Putamen (tissue), 1 donor: ENCODE measurements around the gene CMYA5.
A peak's percentile ranks its signal among the peaks of the same experiment; 100 is the strongest.
"Not testable (repeated sequence)": the region's sequence is repeated elsewhere in the genome, so short reads cannot be mapped to it uniquely, and the experiment has no call there.

ENCODE experiments used
- DNase-seq: peaks from one replicate; pipeline ENCODE4 v3.0.0-alpha.2; 2016; ENCODE audit warnings: low spot score

CMYA5 gene

GRCh38 chr5:79689541-79690466, at the start of gene CMYA5:
Gene CMYA5, plus strand, starts transcription at chr5:79689836. Its CDS starts 72 bp downstream, at chr5:79689908.
- peak; percentile 62 for DNase-seq

GRCh38 chr5:79640571-79641055, 49.0 kb upstream of the CMYA5 start:
- no peak for DNase-seq

DNA sequence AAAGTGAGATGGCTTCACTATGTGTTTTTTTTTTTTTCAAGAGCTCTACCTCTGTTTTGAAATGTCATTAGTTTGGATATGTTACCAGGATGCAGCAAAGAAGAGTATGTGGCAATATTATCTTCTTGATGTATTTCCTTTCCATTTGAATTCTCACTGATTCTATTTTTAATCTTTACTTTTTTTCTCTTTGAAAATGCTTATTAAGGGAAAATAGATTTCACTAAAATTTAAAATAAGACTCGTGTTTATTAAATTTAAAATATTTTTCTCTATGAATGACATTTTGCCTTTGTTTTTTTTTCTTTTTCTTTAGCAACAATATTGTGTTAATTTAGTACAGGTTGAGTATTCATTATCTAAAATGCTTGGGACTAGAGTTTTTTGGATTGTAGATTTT, 48.2 kb upstream of the CMYA5 start:
- DNase-seq, result no peak

DNA sequence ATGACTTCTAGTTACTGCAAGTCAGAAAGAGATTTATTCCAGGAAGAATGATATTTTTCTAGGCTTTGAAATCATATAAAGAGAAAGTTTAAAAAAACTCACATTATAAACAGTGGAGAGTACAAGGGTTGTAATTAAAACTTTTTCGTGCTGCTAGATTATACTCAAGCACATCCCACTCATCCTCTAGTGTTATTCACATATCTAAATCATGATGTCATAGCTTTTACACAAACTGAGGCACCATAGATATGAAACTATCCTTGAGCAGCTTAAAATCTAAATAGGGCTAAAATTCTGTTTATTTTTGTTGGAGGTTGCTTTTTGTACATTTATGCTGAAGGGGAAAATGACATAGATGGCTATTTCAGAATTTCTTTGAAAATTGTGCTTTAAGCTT, 47.4 kb upstream of the CMYA5 start:
- DNase-seq, result no peak

DNA sequence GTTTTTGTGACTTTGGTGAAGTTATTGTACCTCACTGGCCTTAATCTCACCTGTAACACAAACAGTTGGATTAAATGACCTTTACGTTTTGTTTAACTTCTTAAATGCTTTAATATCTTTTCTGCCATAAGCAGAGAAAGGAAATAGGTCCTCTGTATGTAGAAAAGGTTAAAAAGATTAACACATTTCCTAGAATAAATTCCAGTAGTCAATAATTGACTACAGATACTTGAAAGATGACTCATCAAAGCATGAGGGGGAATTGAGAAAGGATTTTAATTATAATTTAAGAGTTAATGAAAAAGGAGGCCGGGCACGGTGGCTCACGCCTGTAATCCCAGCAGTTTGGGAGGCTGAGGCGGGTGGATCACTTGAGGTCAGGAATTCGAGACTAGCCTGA, 35.8 kb upstream of the CMYA5 start:
- no peak for DNase-seq

DNA sequence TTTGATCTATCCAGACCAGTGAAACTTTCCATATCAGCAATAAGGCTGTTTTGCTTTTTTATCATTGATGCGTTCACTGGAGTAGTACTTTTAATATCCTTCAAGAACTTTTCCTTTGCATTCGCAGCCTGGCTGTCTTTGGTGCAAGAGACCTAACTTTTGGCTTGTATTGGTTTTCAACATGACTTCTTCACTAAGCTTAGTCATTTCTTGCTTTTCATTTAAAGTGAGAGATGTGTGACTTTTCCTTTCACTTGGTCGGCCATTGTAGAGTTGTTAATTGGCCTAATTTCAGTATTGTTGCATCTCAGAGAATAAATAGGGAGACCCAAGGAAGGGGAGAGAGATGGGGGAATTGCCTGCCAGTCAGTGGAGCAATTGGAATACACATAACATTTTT, 26.4 kb upstream of the CMYA5 start:
- DNase-seq, result no peak

GRCh38 chr5:79666758-79667157, 22.9 kb upstream of the CMYA5 start:
- DNase-seq, result no peak

- DNase-seq, result no peak
These were observed 17.2 kb upstream of the CMYA5 start for GRCh38 chr5:79672392-79672791.

GRCh38 chr5:79676354-79676753, 13.3 kb upstream of the CMYA5 start:
- not testable (repeated sequence) for DNase-seq

DNA sequence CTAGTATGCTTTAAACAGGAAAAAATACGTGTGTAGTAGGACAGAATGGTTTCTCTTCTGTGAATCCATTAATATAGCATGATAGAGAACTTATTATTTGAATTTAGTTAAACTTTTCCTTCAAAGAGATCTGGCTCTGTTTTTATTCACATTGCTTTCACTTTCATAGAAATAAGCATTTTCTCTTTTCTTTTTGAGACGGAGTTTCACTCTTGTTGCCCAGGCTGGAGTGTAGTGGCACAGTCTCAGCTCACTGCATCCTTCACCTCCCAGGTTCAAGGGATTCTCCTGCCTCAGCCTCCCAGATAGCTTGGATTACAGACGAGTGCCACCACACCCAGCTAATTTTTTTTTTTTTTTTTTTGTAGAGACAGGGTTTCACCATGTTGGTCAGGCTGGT, 7.5 kb upstream of the CMYA5 start:
- not testable (repeated sequence) for DNase-seq

GRCh38 chr5:79684782-79685181, 4.9 kb upstream of the CMYA5 start:
- DNase-seq, result no peak

DNA sequence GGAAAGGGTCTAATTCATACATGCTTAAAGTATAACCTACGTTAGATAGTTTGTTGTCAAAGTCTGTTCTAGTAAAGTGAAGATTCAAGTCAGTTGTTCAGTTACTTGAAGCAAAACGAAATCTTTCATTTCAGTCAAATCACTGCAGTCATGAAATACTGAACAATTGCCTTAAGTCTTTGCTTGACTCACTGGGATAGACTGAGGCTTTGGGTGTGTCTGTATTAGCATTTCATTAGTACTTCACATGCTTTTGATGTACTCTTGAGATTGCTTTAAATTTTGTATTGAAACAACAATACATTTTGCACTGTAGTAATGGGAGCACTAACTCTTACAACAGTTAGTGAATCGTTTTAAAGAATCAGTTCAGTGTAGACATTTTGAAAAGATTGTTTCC, 4.0 kb upstream of the CMYA5 start:
- no peak for DNase-seq

DNA sequence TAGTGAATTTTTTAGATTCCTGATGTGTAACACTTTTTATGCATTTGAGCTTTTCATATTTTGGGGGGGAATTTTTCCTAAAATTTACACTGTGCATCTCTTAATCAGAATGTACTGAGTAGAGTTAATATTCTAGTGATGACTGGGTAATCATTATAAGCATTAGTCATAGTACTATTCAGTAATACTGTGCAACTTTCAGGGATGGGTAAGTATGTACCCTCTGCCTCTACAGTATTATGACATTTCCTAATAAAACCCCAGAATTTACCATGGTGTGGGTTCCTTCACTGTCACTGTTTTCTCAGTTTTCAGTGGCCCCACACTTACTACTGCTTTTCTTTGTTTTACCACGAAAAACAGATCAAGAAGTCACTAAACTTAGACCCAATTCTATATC, 2.8 kb upstream of the CMYA5 start:
- no peak for DNase-seq

- no peak for DNase-seq
These were observed 1.7 kb upstream of the CMYA5 start for GRCh38 chr5:79687889-79688288.

DNA sequence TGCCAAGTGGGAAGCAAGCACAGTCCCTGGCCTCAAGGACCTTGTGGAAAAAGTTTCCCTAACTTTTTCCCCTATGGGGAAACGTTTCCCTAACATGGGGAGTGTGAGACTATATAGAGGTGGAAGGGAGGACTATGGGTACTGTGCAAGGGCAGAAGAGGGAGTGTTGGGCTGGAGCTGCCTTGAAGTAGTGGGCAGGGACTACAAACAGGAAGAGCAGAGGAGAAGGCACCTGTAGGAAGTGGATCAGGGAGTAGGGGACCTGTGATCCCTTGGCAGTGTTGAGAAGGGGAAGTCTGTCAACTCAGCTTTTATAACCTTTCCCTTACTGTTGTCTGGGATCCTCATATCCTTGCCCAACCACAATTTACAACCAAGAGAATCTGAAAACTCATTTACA, 1.4 kb downstream of the CMYA5 start:
- DNase-seq, result no peak

DNA sequence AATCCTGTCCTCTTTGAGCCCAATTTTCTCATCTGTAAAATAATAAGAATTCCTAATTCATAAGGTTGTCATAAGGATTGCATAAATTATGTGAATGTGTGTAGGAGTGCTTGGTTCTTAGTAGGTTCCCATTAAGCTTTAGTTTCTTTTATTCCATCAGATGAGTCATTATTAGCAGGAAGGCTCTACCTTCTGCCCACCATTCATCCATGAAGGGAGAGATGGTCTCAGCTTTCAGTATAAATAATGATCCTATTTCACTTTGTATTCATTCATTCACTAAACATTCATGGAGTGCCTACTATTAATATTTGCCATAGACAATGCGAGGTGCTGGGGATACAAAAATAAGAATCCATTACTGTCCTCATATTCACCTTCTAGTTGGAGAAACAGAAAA, 3.0 kb downstream of the CMYA5 start:
- DNase-seq, result peak; percentile 50

- DNase-seq, result no peak
These were observed 4.5 kb downstream of the CMYA5 start for GRCh38 chr5:79694183-79694582.

DNA sequence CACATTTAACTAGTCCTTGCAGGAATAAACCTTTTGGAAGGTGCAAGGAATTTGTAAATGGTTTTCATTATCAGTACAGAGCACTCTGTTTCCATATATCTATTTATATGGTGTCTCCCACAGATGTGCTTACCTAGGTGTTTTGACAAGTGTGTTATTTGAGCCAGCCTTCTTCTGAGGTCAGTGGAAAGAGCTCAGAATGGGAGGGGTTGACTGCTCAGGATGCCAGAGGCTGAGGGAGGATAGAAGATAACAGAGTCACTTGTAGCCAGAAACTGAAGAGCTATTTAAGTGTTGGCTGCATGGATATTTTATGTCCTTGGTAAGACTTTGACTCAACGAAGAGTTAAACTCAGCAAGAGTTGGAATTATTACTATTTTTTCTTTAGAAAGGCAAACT, 5.0 kb downstream of the CMYA5 start:
- DNase-seq, result no peak

DNA sequence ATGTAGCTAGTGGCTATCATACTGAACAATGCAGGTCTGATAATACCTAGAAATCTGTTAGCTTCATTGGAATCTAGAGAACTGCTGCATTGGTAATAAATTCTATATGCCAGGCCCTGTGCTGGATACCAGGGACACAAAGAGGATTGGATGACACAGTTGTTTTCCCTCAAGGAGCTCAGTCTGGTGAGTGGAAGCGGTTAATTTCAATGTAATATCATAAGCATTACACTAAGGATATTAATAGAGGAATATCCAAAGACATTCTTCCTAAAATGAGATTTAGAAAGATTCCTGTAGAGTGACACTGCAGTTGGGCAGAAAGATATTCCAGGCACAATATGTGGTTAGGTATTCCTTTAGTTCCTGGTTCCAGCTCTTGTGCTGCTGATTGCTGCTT, 5.9 kb downstream of the CMYA5 start:
- no peak for DNase-seq

- no peak for DNase-seq
These were observed 7.9 kb downstream of the CMYA5 start for GRCh38 chr5:79697222-79698170.

DNA sequence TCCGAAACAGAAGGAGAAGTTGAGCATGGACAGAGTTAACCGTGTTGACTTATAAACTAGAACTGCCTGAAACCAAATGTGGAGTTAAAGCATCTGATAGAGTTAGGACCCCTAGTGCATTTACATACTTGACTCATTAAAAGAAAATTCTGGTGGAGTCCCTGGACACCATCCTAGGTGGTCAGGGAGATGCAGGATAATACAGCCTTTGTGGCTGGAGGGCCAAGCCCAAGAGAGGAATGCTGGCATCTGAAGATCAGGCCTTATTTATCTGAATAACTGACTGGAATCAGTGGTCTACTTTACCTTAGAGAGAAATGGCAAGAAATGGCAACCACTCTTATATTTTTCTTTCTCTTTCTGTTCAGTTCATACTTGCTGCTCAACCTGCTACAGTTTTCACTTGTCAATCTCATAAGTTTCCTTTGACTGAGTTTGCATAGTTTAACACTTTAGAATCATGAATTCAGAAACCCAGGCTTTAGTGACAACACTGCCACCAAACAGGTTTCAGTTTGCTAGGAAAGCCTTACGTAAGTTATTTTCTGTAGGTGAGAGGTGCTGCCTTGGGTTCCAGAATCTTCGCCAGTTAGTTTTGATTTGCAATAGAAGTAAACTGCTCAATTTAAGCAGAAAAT, 10.2 kb downstream of the CMYA5 start:
- DNase-seq, result no peak
